ENCODE data around the gene GPSM3. TPM values are rescaled to one million over a fixed set of nuclear protein-coding genes. Genes with fewer than 3 reads are reported as not detected.

GPSM3 gene
- total RNA-seq (2022; extraction: Qiagen RNA extraction; ENCODE audit: low read depth) = 0.24 to 0.55 TPM (median 0.34 TPM) in 5 replicates

DNA sequence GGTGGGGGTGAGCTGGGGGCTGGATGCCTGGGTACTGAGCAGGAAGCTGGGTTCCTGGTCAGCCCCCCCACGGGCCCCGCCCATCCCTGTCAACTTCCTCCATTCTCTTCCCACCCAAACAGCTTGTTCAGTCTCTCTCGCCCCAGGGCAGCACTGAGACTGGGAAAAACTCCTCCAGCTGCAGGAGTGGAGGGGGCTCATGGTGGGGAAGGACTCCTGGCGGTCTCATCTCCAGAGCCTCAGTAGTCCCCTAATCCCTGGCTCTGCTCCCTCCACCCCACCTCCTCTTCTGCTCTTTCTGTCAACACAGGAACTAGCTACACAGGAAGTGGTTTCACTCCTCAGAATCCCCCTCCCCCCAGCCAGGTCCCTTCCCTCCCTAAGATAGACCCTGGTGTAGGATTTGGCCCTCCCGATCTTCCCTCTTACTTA lies at the start of gene GPSM3:
GPSM3 (minus strand) TSS at position 36 of the 432 bp plus-strand sequence. CDS start 130 bp downstream, outside the sequence.

DNA sequence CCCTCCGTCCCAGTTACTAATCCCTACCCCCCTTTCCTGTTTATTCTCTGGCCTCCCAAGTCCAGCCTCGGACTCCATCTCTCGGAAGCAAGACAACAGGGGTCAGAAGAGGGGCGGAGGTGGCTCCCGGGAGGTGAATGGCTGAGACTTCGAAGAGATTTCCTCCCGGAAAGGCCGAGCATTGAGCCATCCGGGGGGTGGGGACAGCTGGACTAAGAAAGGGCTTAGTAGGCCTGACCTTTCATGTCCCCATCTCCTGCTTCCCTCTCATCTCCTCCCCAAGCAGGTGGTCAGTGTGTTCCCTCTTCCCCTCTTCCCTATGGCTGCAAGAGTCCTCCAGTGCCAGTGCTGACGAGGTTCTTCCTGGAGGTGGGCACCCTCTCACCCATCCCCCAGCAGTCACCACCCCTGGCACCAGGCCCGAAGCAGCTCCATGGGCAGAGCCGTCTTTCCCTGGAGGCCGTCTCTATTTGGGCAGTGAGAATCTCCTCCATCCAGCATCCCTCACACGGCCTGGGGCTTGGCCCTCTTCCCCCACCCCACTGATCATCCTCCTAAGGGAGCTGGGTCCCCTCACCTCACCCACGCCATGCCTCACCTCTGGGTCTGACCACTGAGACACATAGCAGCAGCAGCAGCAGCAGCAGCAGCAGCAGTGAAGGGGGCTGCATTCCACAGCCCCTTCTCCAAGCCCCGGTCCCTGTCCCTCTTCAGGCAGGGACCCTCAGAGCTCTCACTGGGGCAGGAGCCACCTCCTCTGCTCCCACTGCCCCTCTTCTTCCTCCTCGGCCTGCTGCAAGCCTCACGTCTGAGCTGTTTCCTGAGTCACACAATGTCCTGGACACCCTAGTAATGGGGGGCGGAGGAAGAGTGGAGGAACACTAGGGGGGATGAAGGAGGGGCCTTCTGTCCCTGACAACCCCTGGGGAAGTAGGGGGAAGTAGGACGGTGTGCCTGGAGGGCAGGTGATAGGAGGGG lies 31.1 kb upstream of the GPSM3 start, which contains the start of gene NOTCH4:
NOTCH4 (minus strand) TSS at position 810 of the 978 bp plus-strand sequence; CDS start at position 671, 139 bp downstream.

GRCh38 chr6:32190054-32190851 lies 2.2 kb downstream of the GPSM3 start, which contains the start of gene PBX2:
Gene PBX2 (minus strand): TSS chr6:32190202. CDS start chr6:32189915, 287 bp downstream.

DNA sequence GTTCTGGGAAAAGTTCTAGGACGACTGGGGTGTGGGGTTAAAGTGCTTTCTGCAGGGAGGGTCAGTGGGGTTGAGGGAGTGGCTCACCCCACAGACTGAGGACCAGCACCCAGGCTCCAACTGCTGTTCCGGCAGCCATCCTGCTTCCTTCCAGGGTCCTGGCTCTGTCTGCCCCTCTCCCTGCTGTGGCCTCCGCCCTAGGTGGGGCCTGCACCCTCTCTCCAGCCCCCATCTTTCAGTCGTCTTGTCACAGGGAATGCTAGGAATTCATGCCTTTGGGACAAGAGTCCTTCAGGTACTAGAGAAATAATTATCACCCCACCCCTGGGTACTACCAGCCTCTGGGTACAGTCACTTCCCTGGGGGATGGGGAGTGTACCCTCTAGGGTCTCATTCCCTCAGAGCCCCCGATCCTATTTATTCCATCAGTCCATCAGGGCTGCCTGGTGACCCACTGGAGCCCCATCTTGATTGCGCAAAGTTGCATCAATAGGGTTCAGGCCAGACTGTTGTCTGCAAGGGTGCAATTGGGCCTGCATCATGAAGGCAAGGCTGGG lies 8.3 kb downstream of the GPSM3 start, which contains the start of gene AGER:
AGER (minus strand) TSS at position 170 of the 557 bp plus-strand sequence; CDS start at position 139, 31 bp downstream.

GRCh38 chr6:32177788-32178546 lies 14.5 kb downstream of the GPSM3 start, which contains the start of gene RNF5:
Gene RNF5 (plus strand): TSS chr6:32178405. CDS start chr6:32178512, 107 bp downstream.

GRCh38 chr6:32175711-32176475 lies 16.6 kb downstream of the GPSM3 start, which contains the start of gene AGPAT1:
Gene AGPAT1 (minus strand): TSS chr6:32176084. CDS start chr6:32171496, 4,588 bp downstream.

DNA sequence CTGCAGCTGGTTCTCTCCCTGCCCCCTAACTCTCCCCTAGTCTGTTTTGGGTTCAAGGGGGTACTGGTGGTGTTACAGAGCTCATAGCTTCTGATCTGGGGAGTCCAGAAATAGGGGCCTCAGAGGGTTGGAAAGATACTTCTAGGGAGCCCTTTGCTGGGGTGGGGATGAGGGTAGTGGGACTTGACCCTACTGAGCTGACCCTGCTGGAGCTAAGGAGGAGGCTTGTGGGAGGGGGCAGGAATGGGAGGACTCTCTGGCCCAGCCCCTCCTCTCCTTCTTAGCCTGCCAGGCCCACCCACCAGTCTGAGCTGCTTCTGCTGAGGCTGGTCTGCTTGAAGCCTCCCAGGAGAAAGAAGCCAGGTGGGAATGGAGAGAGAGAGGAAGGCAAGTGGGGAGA lies 28.1 kb downstream of the GPSM3 start, which contains the start of gene EGFL8:
EGFL8 (plus strand) TSS at position 301 of the 400 bp plus-strand sequence. CDS start 1,571 bp downstream, outside the sequence.

GRCh38 chr6:32153564-32154513 lies 38.6 kb downstream of the GPSM3 start, which contains the start of gene PPT2:
Gene PPT2 (plus strand): TSS chr6:32154141. CDS start chr6:32154595, 454 bp downstream.

GRCh38 chr6:32151863-32152768 lies 40.3 kb downstream of the GPSM3 start, which contains the start of gene PRRT1:
Gene PRRT1 (minus strand): TSS chr6:32151939. CDS start chr6:32151827, 112 bp downstream.

Other genes starting within 250 kb of the GPSM3 start
- 1.7 to 3.4 TPM (median 2.1 TPM) in 5 replicates for gene CFB, start 246.5 kb downstream of the GPSM3 start, total RNA-seq (2022; extraction: Qiagen RNA extraction; ENCODE audit: low read depth)
- gene NELFE, start 233.7 kb downstream of the GPSM3 start, total RNA-seq (2022; extraction: Qiagen RNA extraction; ENCODE audit: low read depth) = 74.0 to 87.1 TPM (median 79.5 TPM) in 5 replicates
- gene SKIC2, start 233.5 kb downstream of the GPSM3 start, total RNA-seq (2022; extraction: Qiagen RNA extraction; ENCODE audit: low read depth) = 22.6 to 27.8 TPM (median 24.2 TPM) in 5 replicates
- gene DXO, start 220.5 kb downstream of the GPSM3 start, total RNA-seq (2022; extraction: Qiagen RNA extraction; ENCODE audit: low read depth) = 11.1 to 12.8 TPM (median 12.1 TPM) in 5 replicates
- gene C4A, start 210.6 kb downstream of the GPSM3 start, total RNA-seq (2022; extraction: Qiagen RNA extraction; ENCODE audit: low read depth) = 1.00 to 1.6 TPM (median 1.2 TPM) in 5 replicates
- 0.72 to 1.2 TPM (median 0.84 TPM) in 5 replicates for gene C4B, start 177.8 kb downstream of the GPSM3 start, total RNA-seq (2022; extraction: Qiagen RNA extraction; ENCODE audit: low read depth)
- 0.06 TPM in 1 of 5 replicates, not detected in the others for gene CYP21A2, start 154.2 kb downstream of the GPSM3 start, total RNA-seq (2022; extraction: Qiagen RNA extraction; ENCODE audit: low read depth)
- gene TNXB, start 83.3 kb downstream of the GPSM3 start, total RNA-seq (2022; extraction: Qiagen RNA extraction; ENCODE audit: low read depth) = 0.38 to 1.0 TPM (median 0.69 TPM) in 5 replicates
- gene ATF6B, start 64.4 kb downstream of the GPSM3 start, total RNA-seq (2022; extraction: Qiagen RNA extraction; ENCODE audit: low read depth) = 28.7 to 38.6 TPM (median 35.4 TPM) in 5 replicates
- 7.2 to 9.2 TPM (median 8.4 TPM) in 5 replicates for gene FKBPL, start 62.4 kb downstream of the GPSM3 start, total RNA-seq (2022; extraction: Qiagen RNA extraction; ENCODE audit: low read depth)
- gene PRRT1, start 40.7 kb downstream of the GPSM3 start, total RNA-seq (2022; extraction: Qiagen RNA extraction; ENCODE audit: low read depth) = 0.58 to 0.95 TPM (median 0.74 TPM) in 5 replicates
- 8.4 to 10.4 TPM (median 8.8 TPM) in 5 replicates for gene PPT2, start 38.5 kb downstream of the GPSM3 start, total RNA-seq (2022; extraction: Qiagen RNA extraction; ENCODE audit: low read depth)
- gene EGFL8, start 28.0 kb downstream of the GPSM3 start, total RNA-seq (2022; extraction: Qiagen RNA extraction; ENCODE audit: low read depth) = 0.73 to 2.2 TPM (median 1.5 TPM) in 5 replicates
- 33.2 to 42.8 TPM (median 39.6 TPM) in 5 replicates for gene AGPAT1, start 16.6 kb downstream of the GPSM3 start, total RNA-seq (2022; extraction: Qiagen RNA extraction; ENCODE audit: low read depth)
- gene RNF5, start 14.2 kb downstream of the GPSM3 start, total RNA-seq (2022; extraction: Qiagen RNA extraction; ENCODE audit: low read depth) = 36.2 to 45.9 TPM (median 44.5 TPM) in 5 replicates
- gene AGER, start 8.4 kb downstream of the GPSM3 start, total RNA-seq (2022; extraction: Qiagen RNA extraction; ENCODE audit: low read depth) = 1.4 to 2.3 TPM (median 2.1 TPM) in 5 replicates
- 17.0 to 21.1 TPM (median 18.5 TPM) in 5 replicates for gene PBX2, start 2.4 kb downstream of the GPSM3 start, total RNA-seq (2022; extraction: Qiagen RNA extraction; ENCODE audit: low read depth)
- 0.47 to 0.78 TPM (median 0.69 TPM) in 5 replicates for gene NOTCH4, start 31.4 kb upstream of the GPSM3 start, total RNA-seq (2022; extraction: Qiagen RNA extraction; ENCODE audit: low read depth)
- not detected in 5 replicates for gene TSBP1, start 179.3 kb upstream of the GPSM3 start, total RNA-seq (2022; extraction: Qiagen RNA extraction; ENCODE audit: low read depth)
- gene BTNL2, start 214.5 kb upstream of the GPSM3 start, total RNA-seq (2022; extraction: Qiagen RNA extraction; ENCODE audit: low read depth) = not detected in 5 replicates
- gene HLA-DRA, start 247.2 kb upstream of the GPSM3 start, total RNA-seq (2022; extraction: Qiagen RNA extraction; ENCODE audit: low read depth) = not detected in 5 replicates